HEK293 (cell line): Measurements from ENCODE around the gene KRTAP3-2.

ENCODE experiments used
- CTCF ChIA-PET: fragments of 350-600 bp; formaldehyde crosslinking; extraction: SDS; loops from one replicate; lab custom pipeline; 2021; ENCODE audit warnings: antibody characterized with exemption; lab: Yijun Ruan, JAX
- POLR2A ChIA-PET: fragments of 300-600 bp; formaldehyde crosslinking; extraction: SDS; loops from one replicate; lab custom pipeline; 2020; ENCODE audit warnings: antibody characterized with exemption, inconsistent platforms; lab: Yijun Ruan, JAX
- H3K27ac ChIP-seq: fragments of 200-500 bp; sonication (Bioruptor generic); 2 replicates; pipeline ENCODE4 v1.5.1; 2014; ENCODE audit warnings: low read depth, low read length, control low read depth, inconsistent platforms; ENCODE audit errors: extremely low read depth
- H3K36me3 ChIP-seq, 2 experiments: fragments of 200-500 bp in 1 of 2; sonication (Bioruptor generic) in 1 of 2; 1 replicate in 1 of 2; 2 replicates in 1 of 2; pipeline ENCODE4 v1.5.1; 2014 to 2017; ENCODE audit warnings: inconsistent platforms in 2 of 2, low read length in 2 of 2; ENCODE audit not compliant: control insufficient read depth in 2 of 2, insufficient read depth in 1 of 2
- H3K4me1 ChIP-seq: fragments of 200-500 bp; sonication (Bioruptor generic); 2 replicates; pipeline ENCODE4 v1.5.1; 2014; ENCODE audit warnings: mild to moderate bottlenecking, low read length, inconsistent platforms; ENCODE audit not compliant: control insufficient read depth, insufficient read depth
- H3K4me3 ChIP-seq: 2 replicates; pipeline ENCODE4 v1.5.1; 2011; ENCODE audit warnings: low read depth, mild to moderate bottlenecking, control low read depth, low read length, moderate library complexity
- H3K9me3 ChIP-seq: fragments of 200-500 bp; sonication (Bioruptor generic); 2 replicates; pipeline ENCODE4 v1.5.1; 2014; ENCODE audit warnings: low read depth, low read length, inconsistent platforms; ENCODE audit not compliant: control insufficient read depth, insufficient read depth
- GLI4 ChIP-seq: fragments of 450-650 bp; formaldehyde crosslinking; IDR thresholded peaks from 2 replicates; pipeline ENCODE4 v1.5.1; 2016; ENCODE audit warnings: missing biosample characterization, missing genetic modification characterization
- HOXD13 ChIP-seq: sonication (generic); formaldehyde crosslinking; IDR thresholded peaks from 2 replicates; pipeline ENCODE4 v1.8.0; 2022; ENCODE audit warnings: missing genetic modification reagents, borderline replicate concordance
- KLF10 ChIP-seq: fragments of 450-650 bp; IDR thresholded peaks from 2 replicates; pipeline ENCODE4 v1.5.1; 2018; ENCODE audit warnings: missing biosample characterization, mild to moderate bottlenecking, missing genetic modification characterization
- OSR2 ChIP-seq: fragments of 450-650 bp; formaldehyde crosslinking; IDR thresholded peaks from 2 replicates; pipeline ENCODE4 v1.5.1; 2016; ENCODE audit warnings: missing biosample characterization, missing genetic modification characterization
- PRDM4 ChIP-seq: fragments of 450-650 bp; formaldehyde crosslinking; IDR thresholded peaks from 2 replicates; pipeline ENCODE4 v1.5.1; 2017; ENCODE audit warnings: missing biosample characterization, missing genetic modification characterization
- SCRT2 ChIP-seq: fragments of 450-650 bp; formaldehyde crosslinking; IDR thresholded peaks from 2 replicates; pipeline ENCODE4 v1.5.1; 2016; ENCODE audit warnings: missing biosample characterization, missing genetic modification characterization
- ZBTB21 ChIP-seq: fragments of 450-650 bp; formaldehyde crosslinking; IDR thresholded peaks from 2 replicates; pipeline ENCODE4 v1.5.1; 2017; ENCODE audit warnings: missing biosample characterization, missing genetic modification characterization
- ZNF10 ChIP-seq: fragments of 450-650 bp; formaldehyde crosslinking; IDR thresholded peaks from 2 replicates; pipeline ENCODE4 v1.5.1; 2017; ENCODE audit warnings: missing biosample characterization, missing genetic modification characterization
- ZNF184 ChIP-seq: fragments of 450-650 bp; IDR thresholded peaks from 2 replicates; pipeline ENCODE4 v1.5.1; 2018; ENCODE audit warnings: missing biosample characterization, mild to moderate bottlenecking, missing genetic modification characterization
- ZNF19 ChIP-seq: fragments of 450-650 bp; formaldehyde crosslinking; IDR thresholded peaks from 2 replicates; pipeline ENCODE4; 2016; ENCODE audit warnings: missing biosample characterization, missing genetic modification characterization, low read depth
- ZNF214 ChIP-seq: fragments of 450-650 bp; formaldehyde crosslinking; IDR thresholded peaks from 2 replicates; pipeline ENCODE4 v1.5.1; 2017; ENCODE audit warnings: missing biosample characterization, mild to moderate bottlenecking, missing genetic modification characterization, borderline replicate concordance
- ZNF292 ChIP-seq: fragments of 450-650 bp; formaldehyde crosslinking; IDR thresholded peaks from 2 replicates; pipeline ENCODE4 v1.5.1; 2016; ENCODE audit warnings: low read depth, missing biosample characterization, missing genetic modification characterization, borderline replicate concordance
- ZNF426 ChIP-seq: fragments of 450-650 bp; formaldehyde crosslinking; IDR thresholded peaks from 2 replicates; pipeline ENCODE4 v1.5.1; 2017; ENCODE audit warnings: missing biosample characterization, missing genetic modification characterization, mild to moderate bottlenecking, inconsistent platforms, moderate library complexity
- ZNF473 ChIP-seq: fragments of 450-650 bp; formaldehyde crosslinking; IDR thresholded peaks from 2 replicates; pipeline ENCODE4 v1.5.1; 2017; ENCODE audit warnings: missing biosample characterization, missing genetic modification characterization
- ZNF514 ChIP-seq: fragments of 450-650 bp; formaldehyde crosslinking; IDR thresholded peaks from 2 replicates; pipeline ENCODE4 v1.5.1; 2016; ENCODE audit warnings: missing biosample characterization, missing genetic modification characterization
- ZNF549 ChIP-seq: fragments of 450-650 bp; IDR thresholded peaks from 2 replicates; pipeline ENCODE4 v1.5.1; 2018; ENCODE audit warnings: missing biosample characterization, missing genetic modification characterization, mild to moderate bottlenecking, inconsistent platforms, moderate library complexity
- ZXDB ChIP-seq: fragments of 450-650 bp; formaldehyde crosslinking; IDR thresholded peaks from 2 replicates; pipeline ENCODE4 v1.5.1; 2016; ENCODE audit warnings: missing biosample characterization, missing genetic modification characterization
- TF ChIP-seq, protein P1 (sequence below): fragments of 450-650 bp; formaldehyde crosslinking; IDR thresholded peaks from 2 replicates; pipeline ENCODE4 v1.5.1; 2016; ENCODE audit warnings: missing biosample characterization, missing genetic modification characterization, borderline replicate concordance
- TF ChIP-seq, protein P2 (sequence below): fragments of 450-650 bp; formaldehyde crosslinking; IDR thresholded peaks from 2 replicates; pipeline ENCODE4 v1.5.1; 2016; ENCODE audit warnings: missing biosample characterization, missing genetic modification characterization
- TF ChIP-seq, protein P3 (sequence below): fragments of 450-650 bp; formaldehyde crosslinking; IDR thresholded peaks from 2 replicates; pipeline ENCODE4 v1.5.1; 2016; ENCODE audit warnings: missing biosample characterization, missing genetic modification characterization
- TF ChIP-seq, protein P4 (sequence below): fragments of 450-650 bp; formaldehyde crosslinking; IDR thresholded peaks from 2 replicates; pipeline ENCODE4 v1.5.1; 2016; ENCODE audit warnings: missing biosample characterization, missing genetic modification characterization, borderline replicate concordance
- TF ChIP-seq, protein P5 (sequence below): fragments of 450-650 bp; formaldehyde crosslinking; IDR thresholded peaks from 2 replicates; pipeline ENCODE4 v1.5.1; 2016; ENCODE audit warnings: missing biosample characterization, missing genetic modification characterization
- TF ChIP-seq, protein P6 (sequence below): fragments of 450-650 bp; formaldehyde crosslinking; IDR thresholded peaks from 2 replicates; pipeline ENCODE4 v1.5.1; 2016; ENCODE audit warnings: missing biosample characterization, missing genetic modification characterization

The KRTAP3-2 gene

DNA sequence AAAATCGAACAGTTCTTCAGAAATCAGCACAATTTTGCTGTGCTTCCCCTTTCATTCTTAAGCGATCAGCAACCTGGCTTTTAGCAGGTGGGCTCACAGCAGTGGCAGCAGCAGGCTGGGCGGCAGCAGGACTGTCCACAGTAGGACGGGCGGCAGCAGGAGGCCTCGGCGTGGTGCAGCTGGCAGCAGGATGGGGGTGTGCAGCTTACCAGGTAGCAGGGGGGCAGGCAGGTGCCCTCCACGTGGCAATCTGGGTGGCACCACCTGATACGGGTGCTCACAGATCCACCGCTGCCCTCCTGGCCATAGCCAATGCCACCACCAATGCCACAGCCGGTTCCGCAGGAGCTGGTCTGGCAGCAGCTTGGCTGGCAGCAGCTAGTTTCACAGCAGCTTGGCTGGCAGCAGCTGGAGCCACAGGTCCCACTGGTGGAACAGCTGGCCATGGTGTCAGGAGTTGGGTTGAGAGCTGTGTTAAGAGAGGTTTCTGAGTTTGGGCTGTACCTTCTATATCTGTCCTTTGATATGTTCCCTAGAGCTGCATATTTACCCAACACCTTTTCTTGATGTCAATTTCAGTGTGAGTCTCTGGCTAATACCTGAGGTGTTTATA lies 30.0 kb upstream of the KRTAP3-2 start, which contains the start of gene KRTAP1-4 (continued):
- TF ChIP-seq, protein P1, sequence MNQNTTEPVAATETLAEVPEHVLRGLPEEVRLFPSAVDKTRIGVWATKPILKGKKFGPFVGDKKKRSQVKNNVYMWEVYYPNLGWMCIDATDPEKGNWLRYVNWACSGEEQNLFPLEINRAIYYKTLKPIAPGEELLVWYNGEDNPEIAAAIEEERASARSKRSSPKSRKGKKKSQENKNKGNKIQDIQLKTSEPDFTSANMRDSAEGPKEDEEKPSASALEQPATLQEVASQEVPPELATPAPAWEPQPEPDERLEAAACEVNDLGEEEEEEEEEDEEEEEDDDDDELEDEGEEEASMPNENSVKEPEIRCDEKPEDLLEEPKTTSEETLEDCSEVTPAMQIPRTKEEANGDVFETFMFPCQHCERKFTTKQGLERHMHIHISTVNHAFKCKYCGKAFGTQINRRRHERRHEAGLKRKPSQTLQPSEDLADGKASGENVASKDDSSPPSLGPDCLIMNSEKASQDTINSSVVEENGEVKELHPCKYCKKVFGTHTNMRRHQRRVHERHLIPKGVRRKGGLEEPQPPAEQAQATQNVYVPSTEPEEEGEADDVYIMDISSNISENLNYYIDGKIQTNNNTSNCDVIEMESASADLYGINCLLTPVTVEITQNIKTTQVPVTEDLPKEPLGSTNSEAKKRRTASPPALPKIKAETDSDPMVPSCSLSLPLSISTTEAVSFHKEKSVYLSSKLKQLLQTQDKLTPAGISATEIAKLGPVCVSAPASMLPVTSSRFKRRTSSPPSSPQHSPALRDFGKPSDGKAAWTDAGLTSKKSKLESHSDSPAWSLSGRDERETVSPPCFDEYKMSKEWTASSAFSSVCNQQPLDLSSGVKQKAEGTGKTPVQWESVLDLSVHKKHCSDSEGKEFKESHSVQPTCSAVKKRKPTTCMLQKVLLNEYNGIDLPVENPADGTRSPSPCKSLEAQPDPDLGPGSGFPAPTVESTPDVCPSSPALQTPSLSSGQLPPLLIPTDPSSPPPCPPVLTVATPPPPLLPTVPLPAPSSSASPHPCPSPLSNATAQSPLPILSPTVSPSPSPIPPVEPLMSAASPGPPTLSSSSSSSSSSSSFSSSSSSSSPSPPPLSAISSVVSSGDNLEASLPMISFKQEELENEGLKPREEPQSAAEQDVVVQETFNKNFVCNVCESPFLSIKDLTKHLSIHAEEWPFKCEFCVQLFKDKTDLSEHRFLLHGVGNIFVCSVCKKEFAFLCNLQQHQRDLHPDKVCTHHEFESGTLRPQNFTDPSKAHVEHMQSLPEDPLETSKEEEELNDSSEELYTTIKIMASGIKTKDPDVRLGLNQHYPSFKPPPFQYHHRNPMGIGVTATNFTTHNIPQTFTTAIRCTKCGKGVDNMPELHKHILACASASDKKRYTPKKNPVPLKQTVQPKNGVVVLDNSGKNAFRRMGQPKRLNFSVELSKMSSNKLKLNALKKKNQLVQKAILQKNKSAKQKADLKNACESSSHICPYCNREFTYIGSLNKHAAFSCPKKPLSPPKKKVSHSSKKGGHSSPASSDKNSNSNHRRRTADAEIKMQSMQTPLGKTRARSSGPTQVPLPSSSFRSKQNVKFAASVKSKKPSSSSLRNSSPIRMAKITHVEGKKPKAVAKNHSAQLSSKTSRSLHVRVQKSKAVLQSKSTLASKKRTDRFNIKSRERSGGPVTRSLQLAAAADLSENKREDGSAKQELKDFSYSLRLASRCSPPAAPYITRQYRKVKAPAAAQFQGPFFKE (tag by site-specific recombination) = no peak
- TF ChIP-seq KLF10 (tag by site-specific recombination) (no peak), SCRT2 (tag by site-specific recombination) (no peak), ZNF426 (tag by site-specific recombination) (no peak), ZNF184 (tag by site-specific recombination) (no peak), ZBTB21 (tag by site-specific recombination) (no peak), OSR2 (no peak), ZNF10 (tag by site-specific recombination) (no peak), ZNF214 (tag by site-specific recombination) (no peak), ZNF473 (tag by site-specific recombination) (no peak), ZXDB (no peak)
- TF ChIP-seq, protein P2, sequence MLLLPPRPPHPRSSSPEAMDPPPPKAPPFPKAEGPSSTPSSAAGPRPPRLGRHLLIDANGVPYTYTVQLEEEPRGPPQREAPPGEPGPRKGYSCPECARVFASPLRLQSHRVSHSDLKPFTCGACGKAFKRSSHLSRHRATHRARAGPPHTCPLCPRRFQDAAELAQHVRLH (tag by site-specific recombination) = no peak
- TF ChIP-seq, protein P3, sequence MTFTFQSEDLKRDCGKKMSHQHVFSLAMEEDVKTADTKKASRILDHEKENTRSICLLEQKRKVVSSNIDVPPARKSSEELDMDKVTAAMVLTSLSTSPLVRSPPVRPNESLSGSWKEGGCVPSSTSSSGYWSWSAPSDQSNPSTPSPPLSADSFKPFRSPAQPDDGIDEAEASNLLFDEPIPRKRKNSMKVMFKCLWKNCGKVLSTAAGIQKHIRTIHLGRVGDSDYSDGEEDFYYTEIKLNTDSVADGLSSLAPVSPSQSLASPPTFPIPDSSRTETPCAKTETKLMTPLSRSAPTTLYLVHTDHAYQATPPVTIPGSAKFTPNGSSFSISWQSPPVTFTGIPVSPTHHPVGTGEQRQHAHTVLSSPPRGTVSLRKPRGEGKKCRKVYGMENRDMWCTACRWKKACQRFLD = no peak
- TF ChIP-seq, protein P4, sequence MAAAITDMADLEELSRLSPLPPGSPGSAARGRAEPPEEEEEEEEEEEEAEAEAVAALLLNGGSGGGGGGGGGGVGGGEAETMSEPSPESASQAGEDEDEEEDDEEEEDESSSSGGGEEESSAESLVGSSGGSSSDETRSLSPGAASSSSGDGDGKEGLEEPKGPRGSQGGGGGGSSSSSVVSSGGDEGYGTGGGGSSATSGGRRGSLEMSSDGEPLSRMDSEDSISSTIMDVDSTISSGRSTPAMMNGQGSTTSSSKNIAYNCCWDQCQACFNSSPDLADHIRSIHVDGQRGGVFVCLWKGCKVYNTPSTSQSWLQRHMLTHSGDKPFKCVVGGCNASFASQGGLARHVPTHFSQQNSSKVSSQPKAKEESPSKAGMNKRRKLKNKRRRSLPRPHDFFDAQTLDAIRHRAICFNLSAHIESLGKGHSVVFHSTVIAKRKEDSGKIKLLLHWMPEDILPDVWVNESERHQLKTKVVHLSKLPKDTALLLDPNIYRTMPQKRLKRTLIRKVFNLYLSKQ (tag by site-specific recombination) = no peak

GRCh38 chr17:41026715-41027471 lies 27.2 kb upstream of the KRTAP3-2 start, which contains the start of gene KRTAP1-5:
TSS of gene KRTAP1-5 (minus strand) at chr17:41027208. CDS start at chr17:41027155, 53 bp downstream.
- H3K4me3 ChIP-seq = no peak within 1 kb of the TSS
- H3K4me1 ChIP-seq = no peaks in the 10 kb centered on the region
- CTCF ChIA-PET = no interaction called here
- POLR2A ChIA-PET = no interaction called here
- no peaks in the 10 kb centered on the region for H3K36me3 ChIP-seq
- no peak within 1 kb of the TSS for H3K27ac ChIP-seq
- no peaks in the 10 kb centered on the region for H3K9me3 ChIP-seq
- TF ChIP-seq ZNF19 (tag by site-specific recombination) = no peak
- TF ChIP-seq, protein P5, sequence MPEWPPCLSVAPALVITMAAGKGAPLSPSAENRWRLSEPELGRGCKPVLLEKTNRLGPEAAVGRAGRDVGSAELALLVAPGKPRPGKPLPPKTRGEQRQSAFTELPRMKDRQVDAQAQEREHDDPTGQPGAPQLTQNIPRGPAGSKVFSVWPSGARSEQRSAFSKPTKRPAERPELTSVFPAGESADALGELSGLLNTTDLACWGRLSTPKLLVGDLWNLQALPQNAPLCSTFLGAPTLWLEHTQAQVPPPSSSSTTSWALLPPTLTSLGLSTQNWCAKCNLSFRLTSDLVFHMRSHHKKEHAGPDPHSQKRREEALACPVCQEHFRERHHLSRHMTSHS (tag by site-specific recombination) = no peak
- no peak for TF ChIP-seq ZNF514
- TF ChIP-seq PRDM4 = no peak
- TF ChIP-seq HOXD13 (CRISPR knock-in tag) = no peak
- TF ChIP-seq ZNF292 = no peak
- no peak for TF ChIP-seq GLI4 (tag by site-specific recombination)
- TF ChIP-seq ZNF549 = no peak
- TF ChIP-seq, protein P6, sequence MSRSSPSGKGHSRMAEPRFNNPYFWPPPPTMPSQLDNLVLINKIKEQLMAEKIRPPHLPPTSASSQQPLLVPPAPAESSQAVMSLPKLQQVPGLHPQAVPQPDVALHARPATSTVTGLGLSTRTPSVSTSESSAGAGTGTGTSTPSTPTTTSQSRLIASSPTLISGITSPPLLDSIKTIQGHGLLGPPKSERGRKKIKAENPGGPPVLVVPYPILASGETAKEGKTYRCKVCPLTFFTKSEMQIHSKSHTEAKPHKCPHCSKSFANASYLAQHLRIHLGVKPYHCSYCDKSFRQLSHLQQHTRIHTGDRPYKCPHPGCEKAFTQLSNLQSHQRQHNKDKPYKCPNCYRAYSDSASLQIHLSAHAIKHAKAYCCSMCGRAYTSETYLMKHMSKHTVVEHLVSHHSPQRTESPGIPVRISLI (tag by site-specific recombination) = no peak
